Measurements from ENCODE around the gene STT3A.

The STT3A gene

DNA sequence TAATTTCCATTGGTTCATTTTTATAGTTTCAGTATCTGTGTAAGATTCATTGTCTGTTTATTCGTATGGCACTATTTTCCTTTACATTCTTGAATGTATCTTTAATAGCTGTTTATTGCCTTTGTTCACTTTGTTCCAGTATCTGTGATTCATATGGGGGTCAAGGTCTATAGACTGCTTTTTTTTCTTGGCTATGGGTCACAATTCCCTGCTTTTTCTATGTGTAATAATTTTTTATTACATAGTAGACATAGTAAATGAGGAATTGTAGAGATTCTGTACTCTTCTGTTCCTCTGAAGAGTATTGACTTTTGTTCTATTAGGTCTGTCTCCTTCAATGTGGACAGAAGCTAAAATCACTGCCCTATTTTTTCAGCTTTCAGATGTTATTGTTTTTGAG lies 77.5 kb downstream of the STT3A start:
- no peak for DNase-seq

DNA sequence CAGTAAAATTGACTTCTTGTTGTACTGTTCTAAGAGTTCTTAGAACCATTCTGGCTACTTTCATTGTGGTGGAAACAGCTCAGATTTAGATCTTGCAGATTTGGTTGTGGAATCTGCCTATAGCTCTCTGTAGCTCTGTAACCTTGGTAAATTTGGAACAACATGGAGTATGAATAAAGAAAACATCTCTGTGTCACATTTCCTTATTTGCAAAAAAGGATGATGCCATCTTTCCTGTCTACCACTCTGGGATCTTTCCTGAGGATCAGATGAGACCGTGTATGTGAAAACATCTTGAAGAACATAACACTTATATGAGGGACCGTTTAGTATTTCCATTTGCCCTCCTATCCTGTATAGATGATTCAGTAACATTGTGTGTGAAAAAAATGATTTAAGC lies 78.9 kb downstream of the STT3A start:
- DNase-seq, result no peak

All from inflammatory macrophage treated with lipopolysaccharide for 1 hour (primary cell).